Caki2 (cell line): ENCODE measurements around the gene FADS3. TPM values are rescaled to one million over a fixed set of nuclear protein-coding genes. Genes with fewer than 3 reads are reported as not detected.

ENCODE experiments used
- DNase-seq: peaks from one replicate; pipeline ENCODE4 v3.0.0-alpha.2; 2015; ENCODE audit warnings: low read depth
- in situ Hi-C: cut with HindIII; loops from 2 replicates; pipeline ENCODE4 v1.10.0; 2016; ENCODE audit warnings: low sequenced_read_pairs, low pct_unique_long_range_greater_than_20kb, mixed read lengths
- total RNA-seq: library from RNA; depleted of rRNA; stranded (reverse); fragments of >200 nt; shearing (Covaris generic); gene quantifications from 2 replicates; pipeline ENCODE4 v1.2.3, GENCODE V29; 2014; ENCODE audit warnings: low replicate concordance

FADS3 gene
- total RNA-seq, 1 experiment from 2014 or later: 95.6 TPM

DNA sequence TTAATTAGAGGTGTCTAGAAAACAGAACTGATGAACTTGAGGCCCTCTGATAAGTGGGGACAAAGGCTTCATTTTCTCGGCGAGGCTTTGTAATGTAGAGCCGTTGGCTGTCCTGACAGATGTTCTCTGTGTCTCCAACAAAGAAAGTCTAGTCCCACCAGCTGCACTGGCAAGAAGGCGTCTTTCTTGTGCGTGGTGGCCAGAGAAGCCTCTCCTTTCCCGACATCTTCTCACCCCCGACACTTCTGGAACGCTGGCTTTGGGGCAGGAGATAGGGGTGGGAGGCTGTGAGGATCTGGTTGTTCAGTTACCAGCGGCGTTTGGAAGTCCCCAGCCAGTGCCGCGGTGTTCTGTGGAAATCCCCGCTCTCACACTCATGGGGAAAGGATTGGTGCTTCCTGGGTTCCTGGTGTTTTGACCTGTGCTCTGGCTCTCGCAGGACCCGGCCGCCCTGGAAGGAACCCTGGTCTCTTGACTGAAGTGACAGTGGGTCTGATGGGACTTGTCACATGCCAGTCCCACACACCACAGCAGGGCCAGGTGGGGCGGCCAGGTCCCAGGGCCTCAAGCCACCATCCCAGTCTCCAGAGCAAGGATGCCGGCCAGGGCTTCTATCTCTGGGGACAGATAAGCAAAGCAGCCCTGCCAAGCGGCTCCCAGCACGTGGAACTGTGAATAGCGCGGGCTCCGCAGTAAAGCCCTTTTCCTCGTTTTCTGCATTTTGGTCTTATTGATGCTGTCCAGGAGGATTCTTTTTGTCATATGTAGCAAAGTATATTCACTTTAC, 40.0 kb downstream of the FADS3 start:
- no peak for DNase-seq
- in situ Hi-C loops: no loop called here

DNA sequence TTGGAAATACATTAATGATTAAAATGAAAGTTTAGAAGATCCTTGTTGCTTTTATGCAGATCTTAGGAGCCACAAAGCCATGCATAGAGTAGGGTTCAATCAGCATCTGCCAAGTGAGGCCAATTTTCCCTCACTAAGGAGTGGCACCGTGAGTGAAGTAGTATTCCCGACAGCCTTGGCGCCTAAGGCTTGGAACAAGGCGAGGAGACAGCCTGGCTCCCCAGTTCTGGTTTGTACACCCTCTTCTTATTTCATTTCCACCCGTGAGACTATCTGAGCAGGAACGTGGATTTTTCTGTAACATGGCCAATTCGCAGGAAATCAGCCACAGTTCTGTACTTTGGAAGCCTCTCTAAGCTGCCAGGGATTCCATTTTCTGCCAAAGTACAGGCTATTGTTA, 40.7 kb downstream of the FADS3 start:
- in situ Hi-C loops: no loop called here
- no peak for DNase-seq

DNA sequence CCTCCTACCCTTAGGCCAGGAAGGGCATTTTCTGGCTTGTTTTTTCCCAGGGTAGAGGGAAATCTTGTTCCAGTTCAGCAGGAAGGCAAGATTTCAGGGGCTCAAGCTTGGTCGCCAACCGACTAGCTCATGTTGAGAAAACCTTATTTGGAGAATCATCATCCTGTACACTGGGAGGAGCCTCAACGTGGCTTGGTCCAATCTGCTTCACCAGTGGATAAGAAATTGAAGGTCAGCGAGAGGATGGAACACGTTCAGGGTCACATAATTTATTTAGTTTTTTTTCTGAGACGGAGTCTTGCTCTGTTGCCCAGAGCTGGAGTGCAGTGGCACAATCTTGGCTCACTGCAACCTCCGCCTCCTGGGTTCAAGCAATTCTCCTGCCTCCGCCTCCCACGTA, 42.7 kb downstream of the FADS3 start:
- no peak for DNase-seq
- in situ Hi-C loops: no loop called here

DNA sequence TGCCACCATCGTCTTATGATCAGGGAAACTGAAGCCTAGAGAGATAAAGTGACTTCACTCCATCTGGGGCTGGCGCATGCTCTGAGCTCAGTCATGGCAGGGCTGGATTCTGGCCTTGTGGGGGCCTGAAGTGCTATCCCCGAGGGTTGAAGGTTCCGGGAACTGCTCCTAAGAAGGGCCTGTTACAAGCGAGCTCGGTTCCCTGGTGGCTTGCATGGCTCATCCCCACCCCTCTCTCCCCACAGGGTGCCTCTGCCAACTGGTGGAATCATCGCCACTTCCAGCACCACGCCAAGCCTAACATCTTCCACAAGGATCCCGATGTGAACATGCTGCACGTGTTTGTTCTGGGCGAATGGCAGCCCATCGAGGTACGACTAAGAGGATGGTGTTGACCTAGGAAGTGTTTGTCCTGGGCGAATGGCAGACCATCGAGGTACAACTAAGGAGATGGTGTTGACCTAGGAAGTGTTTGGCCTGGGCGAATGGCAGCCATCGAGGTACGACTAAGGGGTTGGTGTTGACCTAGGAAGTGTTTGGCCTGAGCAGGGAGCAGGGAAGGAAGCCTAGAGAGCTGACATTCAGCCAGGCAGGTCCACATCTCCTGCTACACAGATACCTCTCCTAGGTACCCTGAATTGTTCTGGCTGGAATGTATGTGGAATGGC, 43.3 kb downstream of the FADS3 start:
- in situ Hi-C loops: no loop called here

DNA sequence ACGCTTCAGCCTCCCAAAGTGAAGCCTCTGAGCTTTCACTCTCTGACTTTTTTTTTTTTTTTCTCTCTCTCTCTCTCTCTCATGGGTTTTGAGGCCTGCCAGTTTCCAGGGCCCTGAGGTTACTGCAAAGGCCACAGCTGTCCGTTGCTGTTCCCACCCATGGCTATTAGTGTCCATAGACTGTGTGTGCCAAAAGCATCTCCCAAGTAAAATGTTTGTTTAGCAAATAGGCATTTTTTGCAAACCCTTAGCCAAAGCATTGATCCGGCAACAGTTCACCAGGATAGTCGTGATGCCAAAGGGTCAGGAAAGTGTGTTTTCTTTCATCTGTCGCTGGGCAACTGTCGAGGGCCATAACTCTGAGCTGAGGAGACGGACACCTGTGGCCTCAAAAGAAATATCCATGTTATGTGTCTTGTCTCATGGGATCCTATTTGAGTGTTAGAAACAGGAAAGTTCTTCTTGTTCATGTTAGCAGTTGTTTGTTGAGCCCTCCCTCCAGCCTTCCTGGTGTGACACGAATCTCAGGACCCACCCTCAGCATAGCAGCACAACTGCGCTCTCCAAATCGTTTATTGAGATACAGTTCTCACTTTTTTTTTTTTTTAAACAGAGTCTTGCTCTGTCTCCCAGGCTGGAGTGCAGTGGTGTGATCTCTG, 44.9 kb downstream of the FADS3 start:
- in situ Hi-C loops: no loop called here
- no peak for DNase-seq

More for the DNA sequence above, 43.3 kb downstream of the FADS3 start:
- DNase-seq: no peak

DNA sequence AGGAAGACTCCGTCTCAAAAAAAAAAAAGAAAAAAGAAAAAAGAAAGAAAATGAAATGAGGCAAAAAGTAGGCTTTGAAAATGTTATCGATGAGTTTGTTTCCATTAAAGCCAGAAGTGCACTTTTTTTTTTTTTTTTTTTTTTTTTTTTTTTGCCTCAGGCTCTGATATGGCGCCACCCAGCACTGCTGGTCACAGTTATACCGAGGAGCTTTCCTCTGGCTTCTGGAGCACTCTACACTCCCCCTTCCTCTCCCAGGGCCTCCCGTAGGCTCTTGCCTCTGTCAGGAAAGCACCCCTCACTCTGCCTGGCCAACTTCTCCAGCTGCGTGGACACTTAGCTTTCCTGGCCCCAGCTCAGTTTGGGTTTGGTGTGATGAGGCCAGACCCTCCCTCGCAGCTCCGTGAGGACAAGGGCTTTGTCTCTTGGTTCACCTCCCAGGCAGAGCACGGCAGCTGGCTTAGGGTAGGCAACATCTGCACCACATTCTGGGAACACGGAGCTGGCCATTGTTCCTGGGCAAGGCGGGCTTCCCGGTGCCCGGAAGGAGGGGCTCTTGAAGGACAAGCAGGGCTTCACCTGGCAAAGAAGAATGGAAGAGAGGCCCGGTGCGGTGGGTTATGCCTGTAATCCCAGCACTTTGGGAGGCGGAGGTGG, 46.3 kb downstream of the FADS3 start:
- in situ Hi-C loops: no loop called here

DNA sequence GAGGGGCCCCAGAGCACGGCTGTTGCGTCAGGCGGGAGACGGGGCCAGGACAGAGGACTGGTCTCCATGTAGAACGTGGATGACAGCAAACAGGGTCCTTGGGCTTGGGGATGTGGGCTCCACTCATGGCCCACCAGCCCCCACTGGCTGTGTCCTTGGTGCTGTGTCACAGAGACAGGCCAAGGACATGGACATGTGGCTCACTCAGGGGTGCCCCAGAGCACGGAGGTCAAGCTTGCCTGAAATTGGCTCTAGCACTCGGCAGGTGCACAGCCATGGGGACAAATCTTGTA, 48.9 kb downstream of the FADS3 start:
- in situ Hi-C loops: no loop called here
- DNase-seq: no peak

More for the DNA sequence above, 46.3 kb downstream of the FADS3 start:
- no peak for DNase-seq

DNA sequence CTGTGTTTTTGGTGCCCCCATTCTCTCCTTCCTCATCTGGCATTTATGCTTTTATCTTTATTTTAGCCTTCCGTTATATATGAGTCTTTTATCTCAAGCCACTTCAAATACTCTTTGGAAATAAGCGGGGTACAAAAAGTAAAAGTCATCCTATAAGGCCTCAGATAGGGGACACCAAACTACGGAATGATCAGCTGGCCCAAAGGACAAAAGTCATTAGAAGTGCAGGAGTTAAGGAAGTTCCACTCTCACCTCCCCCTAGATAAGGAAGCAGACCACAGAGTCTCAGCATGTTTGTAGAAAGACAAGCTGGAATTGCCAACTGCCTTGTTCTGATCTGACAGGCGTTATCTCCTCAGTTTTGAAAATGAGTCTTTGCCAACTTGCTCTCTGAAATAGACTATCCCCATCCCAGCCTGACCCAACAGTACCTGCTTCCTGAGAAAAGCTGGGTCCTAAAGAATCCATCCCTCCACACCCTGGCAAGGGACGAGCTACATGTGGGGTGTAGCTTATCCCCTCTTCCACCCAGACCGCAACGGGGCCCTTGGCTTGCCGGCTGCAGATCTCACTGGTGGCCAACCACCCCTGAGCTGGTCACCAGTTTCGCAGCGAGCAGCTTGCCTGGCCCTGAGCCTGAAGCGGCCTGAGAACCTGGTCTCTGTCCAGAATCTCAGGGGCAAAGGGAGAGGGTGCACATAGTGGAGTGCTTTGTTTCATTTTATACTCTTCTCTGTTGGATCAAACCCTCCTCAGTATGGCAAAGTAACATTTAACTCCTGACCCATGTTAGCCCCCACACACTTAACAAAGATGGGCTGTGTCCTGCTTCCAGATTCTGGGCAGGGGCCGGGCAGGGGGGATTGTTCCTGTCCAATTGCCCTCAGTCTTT, 49.5 kb downstream of the FADS3 start:
- no peak for DNase-seq
- in situ Hi-C loops: no loop called here

DNA sequence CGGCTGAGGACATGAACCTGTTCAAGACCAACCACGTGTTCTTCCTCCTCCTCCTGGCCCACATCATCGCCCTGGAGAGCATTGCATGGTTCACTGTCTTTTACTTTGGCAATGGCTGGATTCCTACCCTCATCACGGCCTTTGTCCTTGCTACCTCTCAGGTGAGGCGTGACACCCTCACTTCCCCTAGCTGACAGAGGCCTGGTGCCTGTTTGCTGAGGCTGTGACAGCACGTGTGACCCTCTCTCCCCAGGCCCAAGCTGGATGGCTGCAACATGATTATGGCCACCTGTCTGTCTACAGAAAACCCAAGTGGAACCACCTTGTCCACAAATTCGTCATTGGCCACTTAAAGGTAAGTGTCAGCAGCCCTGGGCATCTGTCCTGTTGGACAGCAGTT, 51.0 kb downstream of the FADS3 start:
- DNase-seq: no peak
- in situ Hi-C loops: no loop called here

DNA sequence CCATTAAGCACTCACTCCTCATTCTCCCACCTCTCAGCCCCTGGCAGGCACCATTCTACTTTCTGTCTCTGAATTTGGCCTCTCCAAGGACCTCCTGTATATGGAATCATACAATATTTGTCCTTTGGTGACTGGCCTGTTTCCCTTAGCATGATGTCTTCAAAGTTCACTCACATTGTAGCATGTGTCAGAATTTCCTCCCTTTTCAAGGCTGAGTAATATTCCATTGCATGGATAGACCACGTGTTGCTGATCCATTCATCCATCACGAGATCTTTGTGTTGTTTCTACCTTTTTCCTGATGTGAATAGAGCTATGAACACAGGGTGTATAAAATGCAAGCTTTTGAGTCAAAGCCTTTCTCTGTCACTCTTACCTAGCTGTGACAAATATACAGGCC, 51.6 kb downstream of the FADS3 start:
- no peak for DNase-seq
- in situ Hi-C loops: no loop called here

DNA sequence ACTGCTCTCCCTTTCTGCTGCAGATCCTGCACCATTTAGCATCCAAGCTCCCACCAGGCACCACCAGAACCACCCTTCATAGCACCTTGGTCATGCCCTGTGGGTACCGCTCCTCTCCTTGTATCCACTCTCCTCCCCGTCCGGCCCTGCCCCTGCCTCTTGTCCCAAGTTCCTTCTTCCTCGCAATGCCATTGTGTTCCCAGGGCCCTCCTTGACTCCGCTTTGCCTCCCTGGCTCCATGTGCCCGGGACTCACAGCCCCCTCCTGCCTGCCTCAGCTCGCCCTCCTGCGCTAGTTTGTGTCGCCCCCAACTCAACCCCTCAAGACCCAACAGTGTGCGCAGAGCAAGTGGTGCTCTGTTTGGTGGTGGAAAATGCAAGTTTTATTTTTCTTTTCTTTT, 52.4 kb downstream of the FADS3 start:
- no peak for DNase-seq
- in situ Hi-C loops: no loop called here

DNA sequence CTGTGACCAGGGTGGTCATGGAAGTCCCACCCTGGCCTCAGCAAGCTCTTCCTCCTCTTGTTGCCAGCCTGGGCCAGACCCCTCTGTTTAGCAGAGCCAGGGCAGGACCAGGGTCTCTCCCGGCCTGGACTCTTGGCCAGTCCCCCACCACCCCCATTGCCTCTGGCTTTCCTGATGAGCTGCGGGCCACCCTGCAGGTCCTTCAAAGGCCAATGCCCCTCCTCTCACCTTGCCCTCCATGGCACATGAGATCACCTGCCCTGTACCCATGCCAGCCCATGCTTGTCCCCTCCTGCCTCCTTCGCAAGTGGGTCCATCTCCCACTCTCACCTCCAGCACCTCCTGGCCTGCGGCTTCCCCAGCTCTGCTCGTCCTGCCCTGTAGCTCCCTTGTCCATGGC, 52.8 kb downstream of the FADS3 start:
- in situ Hi-C loops: no loop called here
- no peak for DNase-seq

DNA sequence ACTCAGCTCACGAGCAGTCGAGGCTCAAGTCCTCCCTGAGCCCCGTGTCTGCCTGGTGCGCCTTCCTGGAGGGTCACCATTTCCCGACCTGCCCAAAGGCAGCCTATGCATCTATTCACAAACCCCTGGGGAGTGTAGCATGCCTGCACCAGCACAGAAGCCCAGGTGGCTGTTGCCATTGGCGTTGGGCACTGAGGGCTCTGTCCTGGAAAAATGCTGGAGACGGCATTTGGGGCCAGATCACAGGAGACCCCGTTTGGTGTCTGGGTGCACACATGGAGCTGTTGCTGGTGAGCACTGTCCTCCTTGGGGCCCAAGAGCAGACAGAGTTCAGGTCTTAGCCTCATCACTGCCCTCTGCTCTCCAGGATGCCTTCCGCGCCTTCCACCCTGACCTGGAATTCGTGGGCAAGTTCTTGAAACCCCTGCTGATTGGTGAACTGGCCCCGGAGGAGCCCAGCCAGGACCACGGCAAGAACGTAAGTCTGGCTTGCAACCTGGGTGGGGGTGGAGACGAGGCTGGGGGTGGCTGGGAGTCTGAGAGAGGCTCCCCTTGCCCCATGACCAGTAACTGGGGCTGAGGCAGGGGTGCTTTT, 53.8 kb downstream of the FADS3 start:
- in situ Hi-C loops: no loop called here

DNA sequence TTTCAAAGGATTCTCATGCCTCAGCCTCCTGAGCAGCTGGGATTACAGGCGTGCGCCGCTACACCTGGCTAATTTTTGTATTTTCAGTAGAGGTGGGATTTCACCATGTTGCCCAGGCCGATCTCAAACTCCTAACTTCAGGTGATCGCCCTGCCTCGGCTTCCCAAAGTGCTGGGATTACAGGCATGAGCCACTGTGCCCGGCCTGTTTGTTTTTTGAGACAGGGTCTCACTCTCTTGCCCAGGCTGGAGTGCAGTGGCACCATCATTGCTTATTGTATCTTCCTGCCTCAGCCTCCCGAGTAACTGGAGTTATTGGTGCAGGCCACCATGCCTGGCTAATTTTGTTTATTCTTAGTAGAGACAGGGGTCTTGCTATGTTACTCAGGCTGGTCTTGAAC, 55.2 kb downstream of the FADS3 start:
- in situ Hi-C loops: no loop called here
- DNase-seq: no peak

More for the DNA sequence above, 53.8 kb downstream of the FADS3 start:
- no peak for DNase-seq

DNA sequence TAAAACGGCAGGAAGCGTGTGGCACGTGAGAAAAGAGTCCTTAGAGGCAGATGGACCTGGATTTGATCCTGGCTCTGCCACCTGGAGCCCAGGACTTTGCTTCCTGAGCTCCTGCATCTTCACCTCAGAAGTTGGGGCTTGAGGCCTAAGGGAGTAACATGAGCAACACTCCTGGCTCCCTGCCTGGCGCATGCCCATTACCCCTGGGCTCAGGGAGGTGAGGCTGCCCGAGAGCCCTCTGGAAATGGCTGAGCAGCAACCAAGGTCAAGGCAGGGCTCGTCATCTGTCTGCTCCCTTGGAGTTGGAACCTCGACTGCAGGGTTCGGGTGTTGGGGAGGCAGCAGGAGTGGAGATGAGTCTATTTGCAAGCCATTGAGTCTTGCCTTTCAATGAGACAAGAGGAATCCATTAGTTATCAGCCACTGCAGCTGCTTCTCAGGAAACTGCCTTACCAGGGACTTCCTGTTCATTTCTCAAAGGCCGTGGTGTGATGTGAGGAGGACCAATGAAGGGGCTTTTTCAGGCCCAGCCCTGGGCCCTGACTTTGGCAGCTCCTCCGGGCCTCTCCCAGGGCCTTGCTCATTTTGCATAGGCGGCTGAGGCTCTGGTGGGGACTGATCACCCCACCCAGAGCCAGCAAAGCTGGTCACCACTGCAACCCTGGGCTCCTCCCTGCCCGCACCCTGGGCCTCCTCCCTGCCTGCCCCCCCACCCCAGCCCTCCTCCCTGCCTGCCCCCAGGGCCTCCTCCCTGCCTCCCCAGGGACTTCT, 56.9 kb downstream of the FADS3 start:
- no peak for DNase-seq
- in situ Hi-C loops: no loop called here

DNA sequence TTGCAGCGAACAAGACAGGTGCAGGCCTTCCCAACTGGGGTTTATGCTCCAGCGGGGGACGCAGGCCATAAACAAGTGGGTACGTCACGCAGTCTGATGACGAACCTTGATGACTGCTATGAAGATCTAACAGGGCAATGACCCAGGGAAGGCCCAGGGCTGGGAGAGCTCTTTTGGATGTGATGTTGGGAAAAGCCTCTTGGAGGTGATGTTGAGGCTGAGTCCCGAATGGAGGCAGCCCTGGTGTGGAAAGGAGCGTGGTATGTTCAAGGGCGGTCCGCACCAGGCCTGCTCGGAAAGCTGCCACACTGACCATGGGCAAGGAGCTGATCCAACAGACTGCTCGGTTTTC, 57.4 kb downstream of the FADS3 start:
- DNase-seq: no peak
- in situ Hi-C loops: no loop called here

DNA sequence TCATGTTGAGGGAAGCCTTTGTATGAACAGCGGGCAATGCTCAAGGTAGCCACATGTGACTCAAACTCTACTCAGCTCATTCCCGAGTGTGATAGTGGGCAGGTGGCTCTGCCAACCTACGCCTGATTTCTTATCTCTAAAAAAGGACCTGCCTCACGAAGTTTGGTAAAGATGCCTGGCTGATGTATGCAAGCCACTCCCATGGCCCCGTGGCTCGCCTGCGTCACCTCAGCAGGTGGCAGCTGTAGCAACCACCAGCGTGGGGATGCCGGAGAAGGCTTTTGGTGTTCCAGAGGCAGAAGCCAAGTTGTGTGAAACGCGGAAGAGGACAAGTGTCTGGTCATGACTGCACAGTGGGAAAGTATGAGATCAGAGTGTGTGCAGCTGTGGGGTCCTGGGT, 57.9 kb downstream of the FADS3 start:
- in situ Hi-C loops: no loop called here
- DNase-seq: no peak
